GM18498 (cell line): ENCODE data around the gene WDR86.

Experiments used
- ATAC-seq: cut with Tn5 transposase; IDR thresholded peaks from one replicate; pipeline ENCODE4 v1.9.1; 2021; ENCODE audit warnings: mild to moderate bottlenecking, moderate library complexity; ENCODE audit not compliant: unreplicated experiment

The WDR86 gene

DNA sequence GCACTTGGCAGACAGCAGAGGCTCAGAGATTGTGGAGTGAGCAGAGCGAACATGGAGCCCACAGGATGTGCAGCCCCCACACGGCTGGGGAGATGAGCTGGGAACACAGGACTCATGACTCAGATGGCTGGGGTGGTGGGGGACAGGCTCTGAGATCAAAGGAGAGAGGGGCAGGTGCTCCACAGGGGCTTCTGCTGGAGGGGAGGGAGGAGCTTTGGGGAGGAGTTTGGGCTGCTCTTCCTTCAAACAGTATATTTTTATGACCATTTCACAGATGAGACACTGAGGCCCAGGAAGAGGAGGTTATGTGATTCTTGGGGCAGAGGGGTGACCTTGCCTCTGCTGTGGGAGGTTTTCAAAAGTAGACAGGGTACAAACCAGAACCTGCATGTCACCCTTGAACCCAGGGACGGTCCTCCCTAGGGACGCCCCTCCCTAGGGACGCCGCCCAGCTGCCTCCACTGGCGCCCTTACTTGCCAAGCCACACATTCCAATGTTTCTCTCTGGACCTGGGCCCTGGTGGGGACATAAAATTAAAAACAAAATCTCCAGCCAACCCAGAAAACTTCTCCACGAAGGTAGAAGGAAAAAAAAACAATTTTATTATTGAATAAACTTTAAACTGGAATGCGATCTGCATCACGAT lies 31.1 kb upstream of the WDR86 start:
- ATAC-seq, result no peak

DNA sequence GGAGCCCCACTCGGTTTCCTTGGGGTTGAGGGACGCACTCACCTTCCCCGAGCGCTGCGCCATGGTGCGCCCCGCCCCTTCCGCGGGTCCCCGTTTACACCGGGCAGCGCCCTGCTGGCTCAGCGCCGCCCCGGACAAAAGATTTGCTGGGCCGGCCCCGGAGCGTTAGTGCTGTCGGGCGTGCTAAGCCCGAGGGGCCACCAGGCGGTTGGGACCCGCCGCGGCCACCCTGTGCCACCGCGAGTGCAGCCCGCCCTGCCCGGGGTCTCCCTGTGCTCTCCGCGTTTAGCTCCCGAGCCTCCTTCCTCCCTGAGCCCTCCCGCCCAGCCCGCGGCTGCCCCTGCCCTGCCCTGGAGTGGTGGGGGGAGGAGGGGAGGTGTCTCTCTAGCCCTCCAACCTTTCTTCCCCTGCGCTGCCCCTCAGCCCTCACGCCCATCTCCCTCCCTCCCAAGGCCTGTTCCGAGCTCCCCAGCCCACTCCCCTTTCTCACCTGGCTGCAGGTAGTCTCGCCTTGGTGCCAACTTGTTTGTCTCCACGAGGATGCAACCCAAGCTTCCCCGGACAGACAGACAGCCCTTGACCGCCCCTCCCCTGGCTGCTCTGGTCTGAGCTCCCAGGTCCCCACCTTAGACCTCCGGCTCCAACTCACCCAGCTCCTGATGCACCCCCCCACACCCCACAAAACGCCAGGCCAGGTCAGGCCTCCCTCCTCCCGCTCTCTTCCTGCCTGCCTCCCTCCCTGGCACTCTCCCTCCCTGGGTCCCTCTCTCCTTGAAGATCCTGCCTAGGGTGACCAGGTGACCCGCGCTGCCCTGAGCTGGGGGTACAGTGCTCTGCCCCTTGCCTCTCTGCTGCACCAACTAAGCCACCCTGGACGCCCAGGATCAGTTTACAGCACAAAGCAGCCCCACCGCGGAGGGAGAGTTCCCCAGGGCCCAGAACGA lies 30.3 kb upstream of the WDR86 start, which contains the start of gene CRYGN:
Gene CRYGN (minus strand): TSS at position 287 of the 944 bp plus-strand sequence. CDS start 224 bp downstream, at position 63.
- ATAC-seq, result no peak

DNA sequence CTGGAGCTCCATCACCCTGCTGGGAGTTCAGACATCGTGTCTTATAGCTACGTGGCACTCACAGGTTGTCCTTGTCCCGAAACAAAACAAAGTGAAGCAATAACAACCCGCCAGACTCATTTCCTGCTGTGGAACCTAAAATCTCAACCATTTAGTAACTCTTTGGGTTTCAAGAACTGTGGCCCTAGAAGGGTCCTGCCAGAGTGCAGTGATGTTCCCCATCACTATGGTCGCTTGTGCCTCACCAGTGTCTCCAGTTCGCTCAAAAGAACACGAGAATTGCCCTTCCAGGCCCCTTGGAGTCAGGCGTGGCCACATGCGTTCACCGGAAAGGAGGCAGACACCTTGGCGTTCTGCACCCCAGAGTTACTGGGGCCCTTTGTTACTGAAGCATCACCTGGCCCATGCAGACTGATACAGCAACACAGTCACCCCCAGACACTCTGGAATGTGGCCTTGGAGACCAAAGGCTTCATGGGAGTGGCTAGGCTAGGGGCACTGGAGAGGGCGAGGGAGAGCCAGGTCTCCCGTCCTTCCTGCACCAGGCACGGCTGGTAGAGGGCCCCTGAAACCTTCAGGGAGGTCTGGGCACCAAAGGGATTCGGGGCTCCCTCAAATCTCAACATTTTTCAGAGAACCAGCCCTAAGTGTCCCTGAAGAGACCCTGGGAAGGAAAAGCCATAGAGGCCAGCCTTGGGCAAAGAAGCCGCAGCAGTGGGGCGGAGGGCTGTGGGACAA lies 29.2 kb upstream of the WDR86 start:
- no peak for ATAC-seq

DNA sequence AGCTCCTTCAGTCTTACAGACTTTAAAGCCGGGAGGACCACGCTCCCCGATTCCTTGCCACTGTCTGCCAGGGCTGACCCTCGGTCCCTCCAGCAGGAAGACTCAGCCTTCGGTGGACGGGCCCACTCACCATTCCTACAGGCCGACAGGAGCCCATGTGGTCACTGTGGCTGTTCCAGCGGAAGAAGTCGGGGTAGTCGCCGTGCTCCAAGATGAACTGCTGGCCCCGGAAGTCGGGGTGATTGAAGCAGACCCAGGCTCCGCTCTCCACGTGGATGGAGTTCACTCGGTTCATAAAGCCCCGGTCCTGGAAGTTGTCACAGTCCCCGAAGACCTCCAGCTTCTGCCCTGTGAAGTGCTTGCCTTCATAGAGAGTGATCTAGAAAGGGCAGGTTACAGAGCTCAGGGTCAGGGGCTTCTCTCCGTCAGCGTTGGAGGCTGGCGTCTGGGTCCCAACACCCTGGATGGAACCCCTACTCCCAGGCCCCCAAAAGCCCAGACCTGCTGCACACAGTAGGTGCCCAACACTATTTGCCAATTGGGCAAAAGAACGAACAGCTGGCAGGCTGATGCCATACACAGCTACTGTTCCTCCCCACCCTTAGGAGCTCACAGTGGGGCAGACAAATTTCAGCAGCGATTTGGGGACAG lies 28.2 kb upstream of the WDR86 start:
- ATAC-seq, result no peak

DNA sequence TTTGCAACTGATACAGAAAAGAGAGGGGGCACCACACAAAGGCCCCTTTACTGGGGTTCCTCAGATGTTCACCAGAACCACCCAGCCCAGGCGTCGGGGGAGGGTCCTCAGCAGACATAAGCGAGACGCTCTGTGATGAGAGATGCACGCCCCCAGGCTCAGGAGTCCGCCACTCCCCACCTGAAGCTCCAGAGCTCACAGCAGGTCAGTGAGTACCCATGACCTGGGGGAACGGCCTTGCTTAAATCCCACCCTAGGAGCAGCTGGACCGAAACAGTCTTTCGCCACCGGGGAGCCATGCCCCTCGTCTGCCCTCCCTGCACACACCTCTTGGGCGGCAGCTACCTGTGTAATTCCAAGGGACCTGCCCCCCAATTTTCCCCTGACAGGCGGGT lies 27.3 kb upstream of the WDR86 start:
- no peak for ATAC-seq

DNA sequence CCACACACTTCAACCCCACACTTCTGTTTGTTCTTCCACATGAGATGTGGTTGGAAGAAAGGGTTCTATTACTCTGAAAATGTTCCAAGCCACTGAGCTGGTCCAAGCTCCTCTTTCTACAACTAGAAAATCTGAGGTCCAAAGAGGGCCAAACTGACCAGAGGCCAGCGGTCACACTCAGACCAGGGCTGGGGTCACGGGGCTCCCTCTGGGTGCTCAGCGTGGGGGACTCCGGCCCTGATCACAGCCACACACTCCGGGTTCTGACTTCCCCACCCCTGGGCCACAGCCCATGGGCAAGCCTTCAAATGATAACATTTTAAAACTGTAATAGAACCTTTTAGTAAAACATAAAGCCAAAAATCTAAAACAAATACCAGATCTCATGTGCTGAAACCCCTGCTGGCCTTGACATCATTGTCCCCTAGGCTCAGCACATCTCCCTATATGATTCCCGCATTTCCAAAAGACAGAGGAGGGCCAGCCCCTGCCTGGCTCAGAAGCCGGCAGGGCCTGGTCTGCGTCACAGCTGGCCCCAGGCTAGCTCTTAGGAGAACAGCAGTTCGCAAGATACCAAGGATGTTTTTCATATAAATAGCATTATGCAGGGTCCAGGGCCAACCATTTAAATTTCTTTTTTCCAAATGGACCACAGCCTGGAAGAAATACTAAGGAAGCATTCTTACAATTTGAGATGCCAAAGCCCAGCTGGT lies 26.8 kb upstream of the WDR86 start:
- no peak for ATAC-seq

DNA sequence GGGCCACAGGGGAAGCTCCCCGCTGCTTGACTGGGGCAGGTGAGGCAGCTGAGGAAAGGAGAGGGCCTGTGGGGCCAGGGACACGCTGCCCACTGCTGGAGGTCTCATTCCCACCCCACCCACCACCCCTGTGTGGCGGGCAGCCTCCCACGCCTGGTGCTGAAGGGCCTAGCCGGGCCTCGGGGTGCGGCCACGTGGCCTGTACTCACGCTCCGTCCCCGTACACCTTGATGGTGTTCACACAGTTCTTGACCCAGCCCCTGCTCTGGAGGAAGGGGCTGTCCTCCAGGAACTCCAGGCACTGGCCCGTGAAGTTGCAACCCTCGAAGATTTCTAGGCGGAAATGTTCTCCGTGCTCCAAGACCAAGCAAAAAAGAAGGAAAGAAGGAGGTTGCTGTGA lies 26.1 kb upstream of the WDR86 start:
- no peak for ATAC-seq

DNA sequence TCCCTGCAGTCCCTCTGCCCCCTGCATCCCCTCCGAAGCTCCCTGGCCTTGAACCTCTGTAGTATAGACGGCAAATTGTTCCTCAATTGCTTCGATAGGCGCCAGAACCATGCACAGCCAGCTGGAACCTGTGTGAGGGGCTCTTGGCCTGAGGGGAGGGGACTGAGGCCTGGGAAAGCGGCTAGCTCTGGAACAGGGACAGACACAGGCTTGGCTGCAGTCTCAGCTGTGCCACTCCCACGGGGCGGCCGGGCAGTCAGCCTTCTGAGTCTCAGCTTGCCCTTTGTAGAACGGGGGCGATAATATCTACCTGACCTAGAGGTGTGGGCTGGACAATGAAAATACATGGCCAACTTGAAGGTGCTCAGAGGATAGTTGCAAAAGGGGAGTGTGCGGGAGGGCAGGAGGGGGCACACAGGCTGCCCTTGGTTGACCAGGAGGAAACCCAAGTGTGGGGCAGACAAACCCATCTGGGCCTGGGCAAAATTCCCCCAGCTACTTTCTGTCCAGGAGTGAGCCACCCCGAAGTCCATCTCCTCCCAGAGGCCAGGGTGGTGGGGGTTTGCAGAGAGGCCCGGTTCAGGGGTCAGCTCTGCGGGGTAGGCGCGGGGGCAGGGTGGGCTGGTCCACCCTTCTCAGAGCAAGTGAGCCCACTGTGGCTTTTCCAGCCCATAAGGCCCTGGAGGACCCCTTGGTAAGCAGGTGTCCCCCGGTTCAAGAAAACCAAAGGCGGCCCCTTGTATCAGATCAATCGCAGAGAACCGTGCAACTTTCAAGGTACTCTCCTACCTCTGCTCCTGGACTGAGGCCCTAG lies 25.5 kb upstream of the WDR86 start:
- no peak for ATAC-seq

DNA sequence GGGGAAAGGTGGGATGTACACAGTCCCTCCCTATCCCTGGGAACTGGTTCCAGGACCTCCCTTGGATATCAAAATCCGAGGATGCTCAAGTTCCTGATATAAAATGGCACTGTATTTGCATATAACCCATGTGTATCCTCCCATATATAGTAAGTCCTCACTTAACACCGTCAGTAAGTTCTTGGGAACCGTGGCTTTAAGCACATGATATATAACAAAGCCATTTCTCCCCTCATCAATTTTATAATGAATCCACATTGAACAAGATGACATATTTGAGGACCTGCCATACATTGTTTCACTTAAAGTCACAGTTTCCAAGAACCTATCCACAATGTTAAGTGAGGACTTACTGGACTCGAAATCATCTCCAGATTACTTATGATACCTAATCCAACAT lies 24.7 kb upstream of the WDR86 start:
- no peak for ATAC-seq

DNA sequence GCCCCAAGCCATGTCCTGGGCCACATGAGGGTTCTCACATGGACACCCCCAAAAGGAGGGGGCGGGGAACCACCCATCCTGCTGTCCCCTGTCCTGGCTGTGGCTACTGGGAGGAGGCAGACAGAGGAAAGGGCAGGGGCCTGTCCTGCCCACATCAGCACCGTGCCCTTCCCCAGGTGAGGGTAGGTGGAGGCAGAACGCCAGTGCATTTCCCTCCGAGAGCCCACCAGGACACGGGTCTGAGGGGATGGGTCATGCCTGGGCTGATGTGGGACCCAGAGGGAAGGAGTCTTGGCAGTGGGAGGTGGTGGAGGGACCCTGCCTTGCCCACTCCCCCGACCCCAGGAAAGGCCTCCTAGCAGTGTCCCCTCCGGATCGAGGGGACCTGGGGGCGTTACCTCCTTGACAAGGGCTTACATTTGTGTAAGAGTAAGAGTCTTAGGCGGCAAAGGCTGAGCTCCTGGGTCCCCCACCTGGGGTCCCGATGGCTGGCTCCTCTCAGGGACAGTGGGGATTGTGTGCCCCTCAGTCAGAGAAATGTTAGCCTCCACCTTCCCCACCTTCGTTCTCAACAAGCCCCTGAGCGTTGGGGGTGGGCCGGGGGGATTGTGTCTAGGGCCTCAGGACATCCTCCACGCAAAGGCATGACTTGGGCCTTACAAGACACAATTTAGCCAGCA lies 24.0 kb upstream of the WDR86 start:
- ATAC-seq, result no peak

DNA sequence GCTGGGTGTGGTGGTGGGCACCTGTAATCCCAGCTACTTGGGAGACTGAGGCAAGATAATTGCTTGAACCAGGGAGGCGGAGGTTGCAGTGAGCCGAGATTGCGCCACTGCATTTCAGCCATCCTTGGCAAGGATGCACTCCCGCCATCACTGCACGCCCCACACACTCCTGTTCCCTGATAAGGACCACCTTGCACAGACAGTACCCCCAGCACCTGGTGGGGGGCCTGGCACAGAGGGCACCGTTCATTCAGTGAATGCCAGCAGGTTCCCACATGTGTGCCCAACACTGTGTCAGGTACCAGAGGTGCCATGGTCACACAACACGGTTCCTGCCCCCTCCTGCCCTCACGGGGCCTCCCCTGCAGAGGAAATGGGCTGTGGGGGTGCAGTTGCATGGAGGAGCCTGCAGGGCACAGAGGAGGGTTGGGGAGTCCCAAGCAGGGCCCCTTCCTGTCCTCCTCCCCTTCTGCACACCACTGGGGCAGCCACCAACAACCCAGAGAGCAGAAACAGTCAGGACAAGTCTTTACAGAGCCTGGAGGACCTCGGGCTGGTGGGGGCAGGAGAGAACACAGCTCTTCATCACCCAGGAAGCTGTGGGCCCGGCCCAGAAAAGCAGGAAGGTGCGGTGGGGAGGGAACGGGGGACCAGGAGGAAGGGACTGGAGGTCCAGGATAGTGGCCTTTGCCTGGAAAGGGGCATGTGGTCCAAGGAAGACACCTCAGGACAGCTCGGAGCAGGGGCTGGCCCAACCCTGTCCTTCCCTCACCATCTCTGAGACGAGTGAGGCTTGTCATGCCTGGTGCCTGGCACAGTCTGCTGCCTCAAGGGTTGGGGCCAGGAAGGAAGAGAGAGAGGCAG lies 23.1 kb upstream of the WDR86 start:
- peak; percentile 80 for ATAC-seq

DNA sequence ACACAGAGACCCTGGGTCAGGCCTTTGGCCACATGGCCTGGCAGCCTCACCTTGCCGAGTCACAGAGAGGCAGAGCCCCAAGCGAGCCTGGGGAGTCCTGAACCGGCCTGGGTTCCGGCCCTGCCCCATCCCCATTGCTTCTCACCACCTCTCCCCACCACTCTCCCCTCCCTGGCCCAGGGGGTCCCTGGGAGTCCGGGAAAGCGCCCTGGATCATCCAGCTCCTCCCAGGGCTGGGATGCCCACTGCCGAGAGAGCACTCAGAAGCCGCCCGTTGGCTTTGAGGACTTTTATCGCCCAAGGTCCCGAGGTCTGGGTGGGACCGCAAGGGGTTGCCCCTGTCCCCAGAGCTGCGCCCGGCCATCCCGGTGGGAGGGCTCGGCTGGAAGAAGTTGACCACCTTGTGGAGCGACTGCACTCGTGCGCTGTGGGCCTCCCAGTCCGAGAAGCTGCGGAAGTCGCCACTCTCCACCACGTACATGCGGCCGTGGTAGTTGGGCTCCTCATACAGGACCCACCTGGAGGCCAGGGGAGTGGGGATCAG lies 22.0 kb upstream of the WDR86 start:
- no peak for ATAC-seq

DNA sequence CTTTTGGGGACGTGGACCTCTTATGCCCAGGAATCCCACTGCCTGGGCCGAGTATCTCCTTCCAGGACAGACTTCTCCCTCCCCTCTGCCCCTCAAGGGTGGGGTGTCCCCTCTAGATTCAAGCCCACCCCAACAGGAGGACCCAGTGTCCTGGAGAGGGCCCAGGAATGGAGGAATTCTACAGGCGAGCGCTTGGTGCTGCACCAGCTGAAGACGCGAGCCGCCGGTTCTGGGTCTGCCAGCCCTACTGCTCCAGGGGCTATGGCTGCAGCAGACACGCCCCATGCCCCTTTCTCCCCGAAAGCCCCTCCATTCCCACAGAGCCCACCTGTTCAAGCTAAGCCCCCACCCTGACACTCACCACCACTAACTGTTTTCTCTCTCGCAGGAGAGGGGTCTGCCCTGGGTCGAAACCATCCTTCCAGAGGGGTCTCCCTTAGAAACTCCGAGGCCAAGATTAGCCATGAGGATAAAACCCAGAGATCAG lies 21.5 kb upstream of the WDR86 start:
- ATAC-seq, result no peak

DNA sequence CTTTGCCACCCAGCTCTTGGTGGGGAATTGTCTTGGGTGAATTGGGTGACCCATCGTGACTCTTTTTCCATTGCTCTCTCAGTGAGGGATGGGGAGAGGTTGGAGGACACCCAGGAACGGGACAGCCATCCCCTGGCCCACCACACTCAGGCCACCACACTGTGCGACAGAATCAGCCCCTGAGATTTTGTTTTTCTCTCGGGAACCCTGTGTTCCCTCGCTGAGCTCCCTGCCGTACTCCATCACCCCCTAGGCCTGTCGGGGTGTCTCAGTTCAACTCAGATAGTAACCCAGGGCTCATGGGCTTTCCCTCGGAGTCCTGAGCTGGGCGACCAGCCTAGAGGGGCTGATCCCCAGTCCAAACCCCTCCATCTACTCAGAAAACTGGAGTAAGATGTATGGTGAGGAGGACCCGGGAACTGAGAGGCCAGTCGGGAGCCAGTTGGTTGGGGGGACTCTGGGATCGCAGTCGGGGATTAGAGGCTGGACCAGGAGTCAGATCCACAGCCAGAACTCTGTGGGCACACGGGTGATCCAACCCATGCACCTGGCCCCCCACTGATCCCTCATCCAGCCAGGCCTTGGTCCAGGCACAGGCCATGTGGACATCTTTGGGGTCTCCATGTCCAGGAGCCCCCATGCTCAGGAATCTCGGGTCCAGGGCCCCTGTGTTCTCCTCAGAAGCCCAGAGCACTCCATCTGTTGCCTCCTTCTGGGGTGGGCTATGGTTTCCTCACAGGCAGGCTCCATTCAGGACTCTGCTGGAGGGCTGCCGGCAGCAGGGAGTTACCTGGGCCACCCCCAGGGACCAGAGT lies 20.8 kb upstream of the WDR86 start:
- ATAC-seq, result no peak

DNA sequence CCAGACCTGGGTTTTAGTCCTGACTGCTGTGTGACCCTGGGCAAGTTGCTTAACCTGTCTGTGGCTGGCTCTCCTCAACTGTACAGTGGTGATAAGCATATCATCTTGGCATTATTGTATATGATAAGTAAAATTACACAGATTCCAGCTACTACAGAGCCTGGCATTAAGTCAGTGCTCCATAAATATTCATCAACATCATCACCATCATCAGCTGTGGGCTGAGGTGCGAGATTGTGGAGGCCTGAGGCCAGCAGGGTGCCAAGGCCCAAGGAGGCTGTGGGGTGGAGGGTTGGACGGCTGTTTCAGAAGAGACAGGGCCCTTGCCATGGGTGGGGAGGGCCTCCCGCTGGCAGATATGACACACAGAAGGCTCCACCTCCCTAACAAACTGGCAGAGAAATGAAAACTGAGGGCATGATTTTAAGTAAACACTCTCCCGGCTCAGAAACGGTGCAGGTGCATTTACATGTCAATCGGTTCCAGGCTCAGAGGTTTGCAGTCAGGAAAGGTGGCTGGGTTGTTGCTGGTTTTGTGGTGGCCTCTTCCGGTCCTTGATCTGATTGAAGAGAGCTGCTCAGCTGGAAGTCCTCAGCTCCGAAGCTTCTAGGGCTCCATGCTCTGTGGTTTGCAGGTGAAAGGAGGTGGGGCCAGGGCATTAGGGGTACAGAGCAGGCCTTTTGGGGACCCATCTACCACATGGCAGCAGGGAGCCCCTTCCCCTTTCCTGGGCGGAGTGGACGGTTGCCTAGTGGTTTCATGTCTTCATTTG lies 19.9 kb upstream of the WDR86 start:
- peak; percentile 47 for ATAC-seq

DNA sequence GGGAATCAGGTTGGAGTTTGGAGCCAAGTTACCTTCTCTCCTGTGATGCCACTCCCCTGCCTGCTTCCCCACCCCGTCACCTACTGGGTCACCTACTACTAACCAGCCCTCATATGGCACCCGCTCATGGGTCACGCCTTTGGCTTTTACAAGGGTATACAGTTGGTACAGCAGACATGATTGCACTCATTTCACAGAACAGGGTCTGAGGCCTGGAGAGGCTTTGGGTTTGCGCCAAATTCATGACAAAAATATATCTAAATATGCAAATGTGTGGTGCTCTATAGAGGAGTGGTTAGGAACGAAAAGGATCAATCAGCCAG lies 19.4 kb upstream of the WDR86 start:
- no peak for ATAC-seq
